GM12891 (cell line): Measurements from ENCODE around the gene PPP3R1.

Experiments used
- POLR2A ChIP-seq: IDR thresholded peaks from 2 replicates; pipeline ENCODE4 v1.6.1; 2011; ENCODE audit warnings: low read depth, low read length, control low read depth
- POLR2AphosphoS5 ChIP-seq: IDR thresholded peaks from 2 replicates; pipeline ENCODE4 v1.6.1; 2011; ENCODE audit warnings: low read depth, low read length, control low read depth
- SPI1 ChIP-seq: IDR thresholded peaks from 2 replicates; pipeline ENCODE4 v1.6.1; 2011; ENCODE audit warnings: low read depth, low read length, control low read depth
- TAF1 ChIP-seq: IDR thresholded peaks from 2 replicates; pipeline ENCODE4 v1.6.1; 2011; ENCODE audit warnings: low read depth, low read length, control low read depth

DNA sequence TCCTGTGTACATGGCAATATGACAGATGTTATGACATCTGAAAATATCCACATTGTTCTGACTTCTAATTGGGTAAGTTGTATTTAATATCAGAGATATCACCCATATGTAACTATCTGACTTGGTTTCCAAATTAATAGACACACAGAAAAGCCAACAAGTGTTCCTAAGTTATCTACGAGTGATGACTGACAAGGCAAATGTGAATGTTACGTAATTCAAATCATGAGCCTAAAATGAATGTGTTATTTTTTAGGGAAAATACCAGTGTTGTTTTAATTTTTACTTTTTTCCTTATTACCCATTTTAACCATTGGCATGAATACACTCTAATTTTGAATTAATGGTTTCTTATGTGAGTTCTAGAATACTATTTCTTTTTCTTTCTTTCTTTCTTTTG, 110.5 kb downstream of the PPP3R1 start:
- no peak for TF ChIP-seq POLR2A
- no peak for TF ChIP-seq TAF1
- TF ChIP-seq POLR2AphosphoS5: no peak
- no peak for TF ChIP-seq SPI1
